Measurements from ENCODE around the gene HLA-DQA1.

DNA sequence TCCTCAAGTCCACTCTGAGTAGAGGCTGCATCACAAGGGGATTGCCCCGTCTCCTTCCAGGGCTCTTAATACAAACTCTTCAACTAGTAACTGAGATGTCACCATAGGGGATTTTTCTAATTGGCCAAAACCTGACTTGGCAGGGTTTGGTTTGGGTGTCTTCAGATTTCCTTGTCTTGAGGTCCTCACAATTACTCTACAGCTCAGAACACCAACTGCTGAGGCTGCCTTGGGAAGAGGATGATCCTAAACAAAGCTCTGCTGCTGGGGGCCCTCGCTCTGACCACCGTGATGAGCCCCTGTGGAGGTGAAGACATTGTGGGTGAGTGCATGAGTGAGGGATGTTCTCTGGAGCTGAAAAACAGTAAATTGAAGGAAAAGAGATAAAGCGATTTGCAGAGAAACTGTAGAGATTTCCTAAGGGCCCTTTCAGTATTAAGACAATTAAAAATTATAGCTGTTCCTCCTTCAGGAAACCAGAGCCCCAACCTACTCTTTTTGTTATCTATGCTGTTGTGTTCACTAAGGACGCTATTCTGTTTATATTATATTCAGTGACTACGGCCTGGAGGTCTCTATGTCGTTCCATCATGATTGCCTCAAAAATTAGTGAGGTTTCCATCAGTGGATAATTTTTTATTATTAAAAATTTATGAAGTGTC, at the start of gene HLA-DQA1:
- TF ChIP-seq ISL1 (CRISPR knock-in tag; IDR thresholded peaks at IDR 0.05) (no peak), TOX (CRISPR knock-in tag; IDR thresholded peaks at IDR 0.05; ENCODE audit: borderline replicate concordance) (no peak), CSDC2 (CRISPR knock-in tag; IDR thresholded peaks at IDR 0.05) (no peak), CSRNP3 (CRISPR knock-in tag; IDR thresholded peaks at IDR 0.05) (no peak)

Measured in SK-N-SH treated with all-trans-retinoic acid at 6 μM for 48 hours (cell line).